Heart left ventricle (tissue), 16 donors: ENCODE results near the gene ZBTB39. TPM values are rescaled to one million over a fixed set of nuclear protein-coding genes. Genes with fewer than 3 reads are reported as not detected.
"Not testable (repeated sequence)": the region's sequence is repeated elsewhere in the genome, so short reads cannot be mapped to it uniquely, and the experiment has no call there.

Experiments used
- ATAC-seq, 4 donors: fragments of 200-7000 bp; cut with Tn5 transposase; one replicate each; pipeline ENCODE4 v1.9.1; 2020 to 2022; ENCODE audit warnings: moderate library complexity in 4 of 4, mild to moderate bottlenecking in 3 of 4, moderate number of reproducible peaks in 1 of 4
- DNase-seq, 5 donors: peaks; one replicate each; pipeline ENCODE4 v3.0.0-alpha.2; 2020
- H3K27ac ChIP-seq, 12 donors: fragments of 200-600 bp; sonication (generic) in 4 of 12; one replicate each; pipeline versions ENCODE4 v1.5.0 to v1.8.0; 2016 to 2022; ENCODE audit warnings: mild to moderate bottlenecking in 2 of 12
- H3K27me3 ChIP-seq, 9 donors: fragments of 200-600 bp; sonication (generic) in 2 of 9; one replicate each; pipeline versions ENCODE4 v1.5.1 to v1.8.0; 2016 to 2022; ENCODE audit warnings: mild to moderate bottlenecking in 3 of 9
- H3K36me3 ChIP-seq, 9 donors: fragments of 200-600 bp; sonication (generic) in 2 of 9; one replicate each; pipeline versions ENCODE4 v1.5.0 to v1.8.0; 2018 to 2022; ENCODE audit warnings: mild to moderate bottlenecking in 2 of 9
- H3K4me1 ChIP-seq, 12 donors: fragments of 200-600 bp; sonication (generic) in 4 of 12; one replicate each; pipeline versions ENCODE4 v1.5.0 to v1.8.0; 2016 to 2022; ENCODE audit warnings: mild to moderate bottlenecking in 3 of 12
- H3K4me3 ChIP-seq, 12 donors: fragments of 200-600 bp; sonication (generic) in 4 of 12; one replicate each; pipeline versions ENCODE4 v1.5.0 to v1.8.0; 2017 to 2022; ENCODE audit warnings: mild to moderate bottlenecking in 9 of 12, moderate library complexity in 4 of 12
- H3K9me3 ChIP-seq, 12 donors: fragments of 200-600 bp; sonication (generic) in 4 of 12; one replicate each; pipeline versions ENCODE4 v1.5.0 to v1.8.0; 2016 to 2022; ENCODE audit warnings: mild to moderate bottlenecking in 1 of 12
- CTCF ChIP-seq, 12 donors: fragments of 200-600 bp; sonication (generic) in 4 of 12; IDR thresholded peaks; one replicate each; pipeline versions ENCODE4 v1.5.0 to v1.8.0; 2018 to 2022; ENCODE audit warnings: antibody characterized with exemption in 12 of 12, mild to moderate bottlenecking in 5 of 12
- POLR2A ChIP-seq, 2 donors: fragments of 450-650 bp; IDR thresholded peaks; one replicate each; pipeline ENCODE4 v1.6.1; 2017; ENCODE audit warnings: antibody characterized with exemption in 2 of 2, mild to moderate bottlenecking in 2 of 2, moderate library complexity in 2 of 2
- WGBS, 4 donors: extraction: QIAGEN DNeasy Blood & Tissue Kit in 2 of 4; methylation state at CpG; one replicate each; pipeline versions ENCODE4 v1.1.5 to v1.1.7; 2013 to 2018; 5-methylcytosine and 5-hydroxymethylcytosine counted together
- intact Hi-C, 10 donors: fragments of 100-400 bp; cut with DNase I; formaldehyde crosslinking; loops; one replicate each; pipeline versions ENCODE4 v1.11.1 to v1.14.2; 2022
- polyA plus RNA-seq, 2 donors: library from polyadenylated mRNA; stranded (reverse); fragments of 200-250 nt; gene quantifications; one replicate each; pipeline ENCODE4 v1.2.3, GENCODE V29; 2013
- total RNA-seq, 9 donors: library from RNA; depleted of rRNA in 2 of 9; stranded (reverse); fragments of >200 nt in 2 of 9; fragmentation: NEBNext Ultra II Directional in 3 of 9; extraction: Animal tissue kit (Norgen Biotek cat#: 25700) in 3 of 9; gene quantifications; one replicate each; pipeline versions ENCODE4 v1.1.0 to v1.2.4, GENCODE V29; 2016 to 2023
- donor health status: ischemic (EF 13 %, LVEDD 7.1; RV severe dilation, severe dysfunction).
- donor health status: healthy with polysubstance abuse.
- donor health status: DM: no; HTN: yes; CAD: no.
- donor health status: DM: no; HTN: no; CAD: no.
- donor health status: ischemic (EF 25% LVEDD 6.9; RV normal size, moderate dysfunction).
- donor health status: ischemic (EF 25% LVEDD 5.7; RV mildly dilated, moderate dysfunction).
- donor health status: healthy.
- donor health status: DM: yes; HTN: yes; CAD: no.
- donor health status: ischemic (EF 35%, LVEDD 5.7; RV mildly dilated, moderate dysfunction).
- donor health status: nonischemic (EF 11% LVEDD 7.7; RV severe dilation, severe dysfunction).
- donor health status: DM: yes; HTN: yes; CAD: no.
- donor health status: PGD.
- donor health status: ischemic (EF 29% LVEDD 5.4; RV normal size, mild dysfunction).
- donor health status: nonischemic (EF 23%, LVEDD 6.1; RV moderate dilation, normal function).

ZBTB39 gene
- total and polyA plus RNA-seq, 11 donors = 1.5 to 4.5 (median 3.3) TPM

DNA sequence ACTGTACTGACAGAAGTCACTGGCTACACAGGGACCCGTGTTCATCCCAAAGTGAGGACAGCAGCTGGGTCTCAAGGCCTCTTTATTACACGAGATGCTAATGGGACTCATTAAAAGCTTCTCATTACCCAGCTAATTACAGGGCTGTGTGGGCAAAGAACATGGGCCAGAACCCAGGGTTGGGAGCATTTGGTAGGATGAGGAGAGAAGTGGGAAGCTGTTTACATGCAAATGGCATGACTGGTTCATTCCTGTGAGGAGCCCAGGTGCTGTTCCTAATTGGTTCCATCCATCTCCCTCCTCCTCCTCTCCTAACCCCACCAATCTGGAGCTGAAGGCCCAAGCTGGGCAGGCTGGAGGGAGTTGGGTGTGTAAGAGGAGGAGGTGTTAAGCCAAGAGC is 18.9 kb upstream of the ZBTB39 start:
- 85 to 94% (median 86%) methylated on average over 2 of the region's 2 CpGs; no CpG with 5 or more reads in 1 of the 4 donors for WGBS, 4 donors
- H3K9me3 ChIP-seq = no peaks in the 10 kb centered on the region
- DNase-seq (no peak), ATAC-seq (no peak)
- H3K4me1 ChIP-seq = peaks cover 0 to 4% (median 0%) of the 10 kb centered on the region in 12 donors
- no peak for TF ChIP-seq CTCF (IDR thresholded peaks at IDR 0.05)
- TF ChIP-seq POLR2A (IDR thresholded peaks at IDR 0.05) = no peak
- H3K27ac ChIP-seq = no peak overlapping the region
- H3K27me3 ChIP-seq = peaks cover 0 to 5% (median 0%) of the 10 kb centered on the region in 9 donors
- H3K4me3 ChIP-seq = no peak overlapping the region
- intact Hi-C loops = no loop called here
- H3K36me3 ChIP-seq = no peaks in the 10 kb centered on the region

DNA sequence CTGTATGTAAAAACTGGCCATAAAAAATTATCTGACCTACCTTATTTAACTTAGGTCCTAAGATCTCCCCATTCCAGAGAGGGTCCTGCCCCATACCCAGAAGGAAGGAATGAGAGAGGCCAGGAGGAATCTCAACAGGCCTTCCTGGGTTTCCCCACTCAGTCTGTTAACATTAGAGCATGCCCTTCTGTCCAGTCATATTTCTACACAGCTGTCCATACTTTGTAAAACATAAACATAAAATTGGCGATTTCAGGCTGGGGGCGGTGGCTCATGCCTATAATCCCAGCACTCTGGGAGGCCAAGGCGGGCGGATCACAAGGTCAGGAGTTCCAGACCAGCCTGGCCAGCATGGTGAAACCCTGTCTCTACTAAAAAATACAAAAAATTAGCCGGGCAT is 16.0 kb upstream of the ZBTB39 start:
- not testable (repeated sequence) for ATAC-seq, H3K9me3 ChIP-seq, H3K36me3 ChIP-seq, H3K4me3 ChIP-seq, DNase-seq, H3K4me1 ChIP-seq, H3K27me3 ChIP-seq, H3K27ac ChIP-seq
- WGBS, 4 donors = 88 to 97% (median 94%) methylated on average over 5 of the region's 5 CpGs
- intact Hi-C loops = loop anchor here in 1 of 10 donors (5.0 kb wide), 1 partner anchor 35 kb away; no protein-coding TSS in a partner anchor

DNA sequence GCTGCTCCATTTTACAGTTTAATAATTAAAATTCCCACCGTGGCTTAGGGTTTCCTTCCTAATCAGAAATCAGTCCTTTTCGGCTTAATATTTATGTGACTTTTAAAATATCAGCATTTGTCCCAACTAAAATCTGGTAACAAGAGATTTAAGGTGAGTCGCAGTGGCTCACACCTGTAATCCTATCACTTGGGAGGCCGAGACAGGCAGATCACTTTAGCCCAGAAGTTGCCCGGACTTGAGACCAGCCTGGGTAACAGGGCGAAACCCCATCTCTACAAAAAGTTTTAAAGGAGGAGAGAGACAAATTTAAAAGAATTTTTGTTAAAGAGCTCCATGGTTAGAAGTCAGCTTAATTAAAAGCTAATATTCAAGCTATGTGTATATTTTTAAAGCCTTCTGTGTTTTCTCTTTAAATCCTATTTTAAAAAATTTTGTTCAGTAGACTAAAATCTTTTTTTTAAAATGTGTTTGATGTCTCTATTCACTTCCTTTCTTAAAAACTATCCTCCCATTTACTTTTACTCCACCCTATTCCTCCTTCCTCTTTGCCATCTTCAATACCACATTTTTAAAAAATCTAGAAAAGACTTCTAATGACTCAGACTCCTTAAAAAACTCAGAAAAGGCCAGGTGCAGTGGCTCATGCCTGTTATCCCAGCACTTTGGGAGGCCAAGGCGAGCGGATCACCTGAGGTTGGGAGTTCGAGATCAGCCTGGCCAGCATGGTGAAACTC is 13.8 kb upstream of the ZBTB39 start:
- no peak for DNase-seq
- 87 to 91% (median 90%) methylated on average over 9 of the region's 9 CpGs for WGBS, 4 donors
- ATAC-seq = no peak
- intact Hi-C loops = loop anchor here in 1 of 10 donors (5.0 kb wide), 1 partner anchor 37 kb away; no protein-coding TSS in a partner anchor
- Histone ChIP-seq H3K36me3 (no peaks in the 10 kb centered on the region), H3K4me3 (no peak overlapping the region), H3K9me3 (no peaks in the 10 kb centered on the region), H3K27me3 (peaks cover 0 to 21% (median under 1%) of the 10 kb centered on the region in 9 donors), H3K4me1 (no peaks in the 10 kb centered on the region), H3K27ac (no peak overlapping the region)
- TF ChIP-seq POLR2A (IDR thresholded peaks at IDR 0.05) (no peak), CTCF (IDR thresholded peaks at IDR 0.05) (no peak)

DNA sequence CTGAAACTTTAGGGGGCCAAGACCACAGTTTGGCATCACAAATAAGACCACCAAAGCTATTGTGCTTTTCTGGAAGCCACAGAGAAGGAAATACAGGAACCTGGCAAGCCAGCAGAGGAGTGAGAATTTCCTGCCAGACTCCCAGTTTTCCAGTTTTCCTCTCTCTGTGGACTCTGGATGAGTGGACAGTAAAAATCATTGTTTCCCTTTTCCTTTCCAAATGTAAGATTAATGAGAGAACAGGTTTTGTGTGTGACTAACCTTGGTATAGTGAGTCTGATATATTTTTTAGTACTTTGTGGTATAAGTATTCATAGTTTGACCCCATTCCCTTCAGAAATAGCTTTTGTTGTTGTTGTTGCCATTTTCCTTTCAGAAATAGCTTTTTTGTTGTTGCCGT is 12.6 kb upstream of the ZBTB39 start:
- Histone ChIP-seq H3K4me1 (no peaks in the 10 kb centered on the region), H3K36me3 (no peaks in the 10 kb centered on the region), H3K27ac (no peak overlapping the region), H3K27me3 (peaks cover 0 to 33% (median 10%) of the 10 kb centered on the region in 9 donors), H3K9me3 (no peaks in the 10 kb centered on the region), H3K4me3 (no peak overlapping the region)
- intact Hi-C loops = no loop called here
- no peak for ATAC-seq
- 73 to 92% (median 84%) methylated on average over 1 of the region's 1 CpG for WGBS, 4 donors
- no peak for TF ChIP-seq CTCF (IDR thresholded peaks at IDR 0.05)
- TF ChIP-seq POLR2A (IDR thresholded peaks at IDR 0.05) = no peak
- no peak for DNase-seq

GRCh38 chr12:57018353-57018752 is 12.0 kb upstream of the ZBTB39 start:
- H3K36me3 ChIP-seq, H3K27ac ChIP-seq, H3K4me3 ChIP-seq, ATAC-seq, H3K4me1 ChIP-seq, DNase-seq, intact Hi-C loops, H3K9me3 ChIP-seq: not testable (repeated sequence)
- H3K27me3 ChIP-seq = peaks cover 0 to 34% (median 10%) of the 10 kb centered on the region in 9 donors
- WGBS, 4 donors = 82 to 93% (median 88%) methylated on average over 5 of the region's 5 CpGs
